ENCODE measurements around the gene SVEP1. TPM values are rescaled to one million over a fixed set of nuclear protein-coding genes. Genes with fewer than 3 reads are reported as not detected.

Gene SVEP1
- total RNA-seq, 2 donors from 2014 or later: 12.7 to 20.0 TPM

GRCh38 chr9:110323818-110324217 lies 255.7 kb downstream of the SVEP1 start:
- H3K27me3 ChIP-seq: no peaks in the 10 kb centered on the region
- no peaks in the 10 kb centered on the region for H3K4me1 ChIP-seq
- DNase-seq (ENCODE audit: low spot score): no peak
- no peaks in the 10 kb centered on the region for H3K36me3 ChIP-seq
- no peak overlapping the region for H3K4me3 ChIP-seq
- no peaks in the 10 kb centered on the region for H3K9me3 ChIP-seq
- TF ChIP-seq CTCF (IDR thresholded peaks at IDR 0.05): no peak
- no peak overlapping the region for H3K27ac ChIP-seq

- Histone ChIP-seq H3K27ac (no peak overlapping the region), H3K27me3 (no peaks in the 10 kb centered on the region), H3K4me3 (no peak overlapping the region), H3K36me3 (no peaks in the 10 kb centered on the region), H3K4me1 (no peaks in the 10 kb centered on the region), H3K9me3 (no peaks in the 10 kb centered on the region)
- no peak for TF ChIP-seq CTCF (IDR thresholded peaks at IDR 0.05)
- DNase-seq (ENCODE audit: low spot score): no peak
Measured at GRCh38 chr9:110320651-110321445, 258.7 kb downstream of the SVEP1 start.

GRCh38 chr9:110319781-110320492 lies 259.6 kb downstream of the SVEP1 start:
- DNase-seq (ENCODE audit: low spot score): no peak
- no peaks in the 10 kb centered on the region for H3K27me3 ChIP-seq
- no peak for TF ChIP-seq CTCF (IDR thresholded peaks at IDR 0.05)
- no peaks in the 10 kb centered on the region for H3K9me3 ChIP-seq
- no peak overlapping the region for H3K4me3 ChIP-seq
- no peaks in the 10 kb centered on the region for H3K36me3 ChIP-seq
- no peak overlapping the region for H3K27ac ChIP-seq
- H3K4me1 ChIP-seq: no peaks in the 10 kb centered on the region

GRCh38 chr9:110317911-110318310 lies 261.6 kb downstream of the SVEP1 start:
- TF ChIP-seq CTCF (IDR thresholded peaks at IDR 0.05): no peak
- Histone ChIP-seq H3K9me3 (no peaks in the 10 kb centered on the region), H3K27me3 (no peaks in the 10 kb centered on the region), H3K36me3 (no peaks in the 10 kb centered on the region), H3K4me1 (no peaks in the 10 kb centered on the region), H3K4me3 (no peak overlapping the region), H3K27ac (no peak overlapping the region)
- DNase-seq (ENCODE audit: low spot score): no peak

- no peak for TF ChIP-seq CTCF (IDR thresholded peaks at IDR 0.05)
- H3K27me3 ChIP-seq: no peaks in the 10 kb centered on the region
- H3K36me3 ChIP-seq: no peaks in the 10 kb centered on the region
- no peaks in the 10 kb centered on the region for H3K4me1 ChIP-seq
- H3K9me3 ChIP-seq: no peaks in the 10 kb centered on the region
- no peak overlapping the region for H3K4me3 ChIP-seq
- no peak overlapping the region for H3K27ac ChIP-seq
- no peak for DNase-seq (ENCODE audit: low spot score)
Measured at GRCh38 chr9:110316261-110317075, 263.1 kb downstream of the SVEP1 start.

Other genes starting within 250 kb of the SVEP1 start
- not detected for gene TXNDC8, start 241.9 kb downstream of the SVEP1 start, total RNA-seq
- gene MUSK, start 89.0 kb upstream of the SVEP1 start, total RNA-seq: 1 to 10 TPM; 2.0 to 6.1 TPM

Measured in right atrium auricular region (tissue), 2 donors.